Upper lobe of left lung (tissue), 6 donors: ENCODE data around the gene ENAH. TPM values are rescaled to one million over a fixed set of nuclear protein-coding genes. Genes with fewer than 3 reads are reported as not detected.

Source experiments
- ATAC-seq, 2 donors: fragments of 200-7000 bp; cut with Tn5 transposase; one replicate each; pipeline ENCODE4 v1.9.1; 2022; ENCODE audit warnings: mild to moderate bottlenecking in 2 of 2, moderate library complexity in 2 of 2; ENCODE audit not compliant: low FRiP score in 2 of 2
- DNase-seq, 2 donors: peaks; one replicate each; pipeline ENCODE4 v3.0.0-alpha.2; 2019 to 2020
- H3K27ac ChIP-seq, 4 donors: fragments of 200-600 bp; sonication (generic); one replicate each; pipeline ENCODE4 v1.5.1; 2016 to 2019
- H3K27me3 ChIP-seq, 4 donors: fragments of 200-600 bp; sonication (generic); one replicate each; pipeline ENCODE4 v1.5.1; 2017 to 2019
- H3K36me3 ChIP-seq, 4 donors: fragments of 200-600 bp; sonication (generic); one replicate each; pipeline ENCODE4 v1.5.1; 2016 to 2019
- H3K4me1 ChIP-seq, 4 donors: fragments of 200-600 bp; sonication (generic); one replicate each; pipeline ENCODE4 v1.5.1; 2018 to 2019
- H3K4me3 ChIP-seq, 4 donors: fragments of 200-600 bp; sonication (generic); one replicate each; pipeline ENCODE4 v1.5.1; 2017 to 2019; ENCODE audit warnings: mild to moderate bottlenecking in 2 of 4, moderate library complexity in 1 of 4
- H3K9me3 ChIP-seq, 4 donors: fragments of 200-600 bp; sonication (generic); one replicate each; pipeline ENCODE4 v1.5.1; 2018 to 2019
- CTCF ChIP-seq, 6 experiments: fragments of 450-650 bp in 4 of 6; fragments of 200-600 bp in 2 of 6; sonication (generic) in 2 of 6; IDR thresholded peaks; one replicate each; pipeline ENCODE4 v1.5.1; 2016 to 2019; ENCODE audit warnings: antibody characterized with exemption in 6 of 6
- EP300 ChIP-seq, 4 donors: sonication (generic); formaldehyde crosslinking; IDR thresholded peaks; one replicate each; pipeline ENCODE4 v1.5.1; 2017; ENCODE audit warnings: antibody characterized with exemption in 4 of 4, control low read depth in 2 of 4
- POLR2A ChIP-seq, 4 donors: fragments of 450-650 bp; IDR thresholded peaks; one replicate each; pipeline ENCODE4 v1.5.1; 2016 to 2017; ENCODE audit warnings: antibody characterized with exemption in 4 of 4, mild to moderate bottlenecking in 2 of 4
- POLR2AphosphoS5 ChIP-seq, 2 donors: sonication (generic); formaldehyde crosslinking; IDR thresholded peaks; one replicate each; pipeline ENCODE4 v1.5.1; 2017; ENCODE audit warnings: antibody characterized with exemption in 2 of 2
- WGBS, 2 donors: methylation state at CpG; one replicate each; pipeline ENCODE4 v1.1.5; 2017 to 2018; 5-methylcytosine and 5-hydroxymethylcytosine counted together
- total RNA-seq, 6 donors: library from RNA; depleted of rRNA in 4 of 6; stranded (reverse); fragments of >200 nt in 4 of 6; gene quantifications; one replicate each; pipeline versions ENCODE4 v1.1.0 to v1.2.1, GENCODE V29; 2016 to 2021
- donor health status: DM: no; HTN: no; CAD: no; lungs with moderate emphysema.
- donor health status: DM: no; HTN: yes; CAD: no; lungs with severe emphysema.

Gene ENAH
- total RNA-seq, 6 donors from 2014 or later, result 10.5 to 70.3 (median 33.8) TPM

- Histone ChIP-seq H3K36me3 (no peaks in the 10 kb centered on the region), H3K4me3 (no peak overlapping the region), H3K9me3 (no peaks in the 10 kb centered on the region), H3K27ac (peak overlapping the region in 2 of 4 donors; percentile 25 to 28), H3K27me3 (no peaks in the 10 kb centered on the region), H3K4me1 (peaks cover 3 to 30% (median 11%) of the 10 kb centered on the region in 4 donors)
- WGBS, 2 donors, result 45 to 49% methylated on average over 5 of the region's 5 CpGs
- DNase-seq (no peak), ATAC-seq (no peak)
- TF ChIP-seq POLR2A (IDR thresholded peaks at IDR 0.05) (no peak), EP300 (IDR thresholded peaks at IDR 0.05) (no peak), CTCF (IDR thresholded peaks at IDR 0.05) (no peak), POLR2AphosphoS5 (IDR thresholded peaks at IDR 0.05) (no peak)
Measured at GRCh38 chr1:225453797-225454648, 198.9 kb downstream of the ENAH start.

- peak in 1 of 2 donors; percentile 33 for TF ChIP-seq POLR2AphosphoS5 (IDR thresholded peaks at IDR 0.05)
- no peak for TF ChIP-seq POLR2A (IDR thresholded peaks at IDR 0.05)
- H3K4me1 ChIP-seq, result peaks cover 9 to 42% (median 17%) of the 10 kb centered on the region in 4 donors
- H3K4me3 ChIP-seq, result no peak overlapping the region
- H3K9me3 ChIP-seq, result no peaks in the 10 kb centered on the region
- no peaks in the 10 kb centered on the region for H3K27me3 ChIP-seq
- 91% methylated on average over 25 of the region's 25 CpGs for WGBS, 2 donors
- no peak for ATAC-seq
- no peak for DNase-seq
- H3K36me3 ChIP-seq, result no peaks in the 10 kb centered on the region
- H3K27ac ChIP-seq, result no peak overlapping the region
Measured at GRCh38 chr1:225451840-225452515, 200.9 kb downstream of the ENAH start.

- H3K36me3 ChIP-seq, result no peaks in the 10 kb centered on the region
- H3K4me1 ChIP-seq, result peaks cover 11 to 42% (median 21%) of the 10 kb centered on the region in 4 donors
- no peaks in the 10 kb centered on the region for H3K27me3 ChIP-seq
- TF ChIP-seq POLR2AphosphoS5 (IDR thresholded peaks at IDR 0.05) (no peak), CTCF (IDR thresholded peaks at IDR 0.05) (no peak), EP300 (IDR thresholded peaks at IDR 0.05) (no peak), POLR2A (IDR thresholded peaks at IDR 0.05) (no peak)
- no peaks in the 10 kb centered on the region for H3K9me3 ChIP-seq
- H3K4me3 ChIP-seq, result no peak overlapping the region
- ATAC-seq (no peak), DNase-seq (no peak)
- WGBS, 2 donors, result 76 to 91% methylated on average over 4 to 6 of the region's 6 CpGs
- H3K27ac ChIP-seq, result peak overlapping the region in 2 of 4 donors; percentile 60 to 67
Measured at GRCh38 chr1:225451340-225451739, 201.6 kb downstream of the ENAH start.

GRCh38 chr1:225450491-225451191 lies 202.3 kb downstream of the ENAH start:
- Histone ChIP-seq H3K36me3 (no peaks in the 10 kb centered on the region), H3K4me3 (no peak overlapping the region), H3K27ac (peak overlapping the region in 3 of 4 donors; percentile 39 to 67 (median 60)), H3K4me1 (peaks cover 17 to 48% (median 28%) of the 10 kb centered on the region in 4 donors), H3K9me3 (no peaks in the 10 kb centered on the region), H3K27me3 (no peaks in the 10 kb centered on the region)
- WGBS, 2 donors, result 43 to 45% methylated on average over 12 of the region's 12 CpGs
- DNase-seq, result peak in 1 of 2 donors; percentile 69
- TF ChIP-seq POLR2A (IDR thresholded peaks at IDR 0.05), result peak in 1 of 4 donors; percentile 18
- TF ChIP-seq CTCF (IDR thresholded peaks at IDR 0.05), result no peak
- no peak for TF ChIP-seq EP300 (IDR thresholded peaks at IDR 0.05)
- TF ChIP-seq POLR2AphosphoS5 (IDR thresholded peaks at IDR 0.05), result peak in 1 of 2 donors; percentile 19
- ATAC-seq, result peak in 1 of 2 donors; percentile 73

- Histone ChIP-seq H3K9me3 (no peaks in the 10 kb centered on the region), H3K4me1 (peaks cover 23 to 49% (median 33%) of the 10 kb centered on the region in 4 donors), H3K27me3 (no peaks in the 10 kb centered on the region), H3K27ac (peak overlapping the region in 3 of 4 donors; percentile 39 to 67 (median 60)), H3K36me3 (no peaks in the 10 kb centered on the region), H3K4me3 (no peak overlapping the region)
- TF ChIP-seq CTCF (IDR thresholded peaks at IDR 0.05), result no peak
- no peak for TF ChIP-seq POLR2AphosphoS5 (IDR thresholded peaks at IDR 0.05)
- TF ChIP-seq POLR2A (IDR thresholded peaks at IDR 0.05), result no peak
- TF ChIP-seq EP300 (IDR thresholded peaks at IDR 0.05), result no peak
- DNase-seq (no peak), ATAC-seq (no peak)
- WGBS, 2 donors, result 86 to 89% methylated on average over 5 of the region's 5 CpGs
Measured at GRCh38 chr1:225449774-225450173, 203.1 kb downstream of the ENAH start.
